K562 (cell line): ENCODE data around the gene PPP1R3E. TPM values are rescaled to one million over a fixed set of nuclear protein-coding genes. Genes with fewer than 3 reads are reported as not detected.

Source experiments
- ATAC-seq: fragments of 200-7000 bp; cut with Tn5 transposase; 3 replicates; pipeline ENCODE4 v1.9.1; 2020; ENCODE audit warnings: moderate library complexity
- BruUV-seq: library from RNA; stranded (reverse); fragments of 400-500 nt; replicated peaks from 2 replicates; lab custom pipeline; 2021; lab: Mats Ljungman, UMichigan
- CTCF ChIA-PET: fragments of 300-600 bp; formaldehyde crosslinking; extraction: SDS; loops from one replicate; lab custom pipeline; 2021; ENCODE audit warnings: low intra/inter-chr PET ratio; lab: Yijun Ruan, JAX
- POLR2A ChIA-PET: fragments of 300-600, 350-650 bp; sonication (Branson Sonifier 250); formaldehyde crosslinking; extraction: SDS; loops from one replicate; lab custom pipeline; 2021; ENCODE audit warnings: antibody characterized with exemption, inconsistent platforms; lab: Yijun Ruan, JAX
- DNase-seq, 4 experiments: peaks; one replicate each; pipeline versions ENCODE4 v3.0.0 to v3.0.0-alpha.2; 2011 to 2018; ENCODE audit warnings: low spot score in 3 of 4, mixed read lengths in 3 of 4; ENCODE audit errors: extremely low read depth in 1 of 4
- FAIRE-seq: peaks from 2 replicates; lab custom pipeline; 2011; peaks lifted over from hg19 to GRCh38; lab: Jason Lieb, UNC
- H2AFZ ChIP-seq: 2 replicates; pipeline ENCODE4 v1.6.0; 2011; ENCODE audit warnings: low read depth, low read length, control low read depth, inconsistent platforms
- H3K27ac ChIP-seq: fragments of 200-600 bp; 3 replicates; pipeline ENCODE4 v1.8.0; 2011; ENCODE audit warnings: low read depth, mild to moderate bottlenecking, control low read depth, inconsistent platforms, low read length, moderate library complexity, mixed read lengths; ENCODE audit errors: extremely low read depth
- H3K27me3 ChIP-seq, 2 experiments: fragments of 300-600 bp in 1 of 2; 2 replicates in 1 of 2; 3 replicates in 1 of 2; pipeline versions ENCODE4 v1.6.0 to v1.8.0; 2011; ENCODE audit warnings: inconsistent platforms in 2 of 2, low read length in 2 of 2, mild to moderate bottlenecking in 1 of 2, mixed read lengths in 1 of 2, moderate library complexity in 1 of 2; ENCODE audit not compliant: control insufficient read depth in 2 of 2, insufficient read depth in 2 of 2
- H3K36me3 ChIP-seq: fragments of 300-600 bp; 3 replicates; pipeline ENCODE4 v1.8.0; 2011; ENCODE audit warnings: mild to moderate bottlenecking, low read length, inconsistent platforms; ENCODE audit not compliant: control insufficient read depth, insufficient read depth
- H3K4me1 ChIP-seq, 2 experiments: fragments of 200-600 bp in 1 of 2; replicated peaks in 1 of 2; 2 replicates in 1 of 2; 3 replicates in 1 of 2; pipeline versions ENCODE4 v1.5.1 to v1.8.0; 2011; ENCODE audit warnings: inconsistent platforms in 2 of 2, low read length in 2 of 2, mild to moderate bottlenecking in 1 of 2, mixed read lengths in 1 of 2, moderate library complexity in 1 of 2; ENCODE audit not compliant: control insufficient read depth in 2 of 2, insufficient read depth in 2 of 2
- H3K4me2 ChIP-seq: 2 replicates; pipeline ENCODE4 v1.6.1; 2011; ENCODE audit warnings: low read length, control low read depth, inconsistent platforms, mixed read lengths; ENCODE audit not compliant: insufficient read depth
- H3K4me3 ChIP-seq: fragments of 200-600 bp; sonication (generic), shearing (Covaris generic); 2 replicates; pipeline ENCODE4 v1.5.1; 2016; ENCODE audit warnings: control low read depth, inconsistent platforms
- H3K79me2 ChIP-seq: fragments of 200-600 bp; 3 replicates; pipeline ENCODE4 v1.8.0; 2011; ENCODE audit warnings: low read length, inconsistent platforms; ENCODE audit not compliant: control insufficient read depth, insufficient read depth
- H3K9ac ChIP-seq, 2 experiments: 2 replicates each; pipeline versions ENCODE4 v1.6.0 to v1.6.1; 2011; ENCODE audit warnings: low read depth in 2 of 2, low read length in 2 of 2, control low read depth in 1 of 2, inconsistent platforms in 1 of 2, mild to moderate bottlenecking in 1 of 2, mixed read lengths in 1 of 2; ENCODE audit not compliant: insufficient read depth in 1 of 2
- H3K9me1 ChIP-seq: one replicate; pipeline ENCODE4 v1.6.0; 2011; ENCODE audit warnings: inconsistent platforms, mild to moderate bottlenecking, low read length, moderate library complexity; ENCODE audit not compliant: control insufficient read depth, insufficient read depth
- H3K9me3 ChIP-seq: replicated peaks from 2 replicates; pipeline ENCODE4 v1.5.1; 2011; ENCODE audit warnings: low read depth, low read length, inconsistent platforms; ENCODE audit not compliant: control insufficient read depth, insufficient read depth
- H4K20me1 ChIP-seq: replicated peaks from 2 replicates; pipeline ENCODE4 v1.6.1; 2011; ENCODE audit warnings: low read length, inconsistent platforms, mixed read lengths; ENCODE audit not compliant: control insufficient read depth, insufficient read depth
- BRCA1 ChIP-seq, 2 experiments: fragments of 450-650 bp in 1 of 2; sonication (generic) in 1 of 2; formaldehyde crosslinking in 1 of 2; IDR thresholded peaks; 2 replicates each; pipeline versions ENCODE4 v1.5.0 to v1.6.1; 2017 to 2020; ENCODE audit warnings: mild to moderate bottlenecking in 1 of 2, missing genetic modification reagents in 1 of 2
- EHMT2 ChIP-seq: fragments of 450-650 bp; IDR thresholded peaks from 2 replicates; pipeline ENCODE4 v1.6.1; 2018; ENCODE audit warnings: antibody characterized with exemption
- FOXM1 ChIP-seq, 2 experiments: fragments of 450-650 bp in 1 of 2; sonication (generic) in 1 of 2; formaldehyde crosslinking in 1 of 2; IDR thresholded peaks; 2 replicates each; pipeline versions ENCODE4 v1.6.1 to v1.9.0; 2017 to 2022; ENCODE audit warnings: low read depth in 2 of 2, mild to moderate bottlenecking in 2 of 2, missing genetic modification reagents in 1 of 2, moderate library complexity in 1 of 2
- HNRNPL ChIP-seq: fragments of 200-400 bp; formaldehyde crosslinking; IDR thresholded peaks from 2 replicates; pipeline ENCODE4 v1.6.1; 2017; ENCODE audit warnings: low read depth, mild to moderate bottlenecking, low read length
- HOXB6 ChIP-seq: fragments of 250-450 bp; sonication (Bioruptor Pico); IDR thresholded peaks from 2 replicates; pipeline ENCODE4 v1.5.1; 2022; ENCODE audit warnings: mild to moderate bottlenecking, borderline replicate concordance
- MTF1 ChIP-seq: fragments of 250-450 bp; sonication (Bioruptor Pico); IDR thresholded peaks from 2 replicates; pipeline ENCODE4 v1.9.0; 2021; ENCODE audit warnings: moderate library complexity, mild to moderate bottlenecking, inconsistent platforms, borderline replicate concordance
- NCOR1 ChIP-seq: fragments of 450-650 bp; IDR thresholded peaks from 2 replicates; pipeline ENCODE4 v1.6.1; 2016; ENCODE audit warnings: mild to moderate bottlenecking, moderate library complexity
- POLR2G ChIP-seq: fragments of 200-400 bp; formaldehyde crosslinking; IDR thresholded peaks from 2 replicates; pipeline ENCODE4 v1.6.1; 2017; ENCODE audit warnings: low read depth, mild to moderate bottlenecking, antibody characterized with exemption, low read length, moderate library complexity
- RBFOX2 ChIP-seq: fragments of 200-400 bp; formaldehyde crosslinking; IDR thresholded peaks from 2 replicates; pipeline ENCODE4 v1.6.1; 2017; ENCODE audit warnings: low read depth, mild to moderate bottlenecking, low read length, moderate library complexity
- SIN3B ChIP-seq: fragments of 450-650 bp; IDR thresholded peaks from 2 replicates; pipeline ENCODE4 v1.6.1; 2017; ENCODE audit warnings: low read depth, mild to moderate bottlenecking, moderate library complexity
- ZFP91 ChIP-seq: sonication (generic); formaldehyde crosslinking; IDR thresholded peaks from 2 replicates; pipeline ENCODE4 v1.8.0; 2022; ENCODE audit warnings: mild to moderate bottlenecking, missing genetic modification reagents
- ZNF311 ChIP-seq: fragments of 250-450 bp; sonication (Bioruptor Pico); IDR thresholded peaks from 2 replicates; pipeline ENCODE4 v1.4.0; 2020; ENCODE audit warnings: mild to moderate bottlenecking, moderate library complexity
- ZNF436 ChIP-seq: fragments of 250-450, 450-650 bp; sonication (Bioruptor Pico); formaldehyde crosslinking; IDR thresholded peaks from 2 replicates; pipeline ENCODE4 v1.7.0; 2020; ENCODE audit warnings: mild to moderate bottlenecking
- WGBS: fragments of 100-300 bp; shearing (Covaris generic); methylation state at CpG from one replicate; pipeline ENCODE4 v1.1.6; 2016; ENCODE audit warnings: low coverage, mixed read lengths; ENCODE audit not compliant: insufficient coverage; ENCODE audit errors: missing lambda C conversion rate; 5-methylcytosine and 5-hydroxymethylcytosine counted together
- in situ Hi-C: fragments of 300-500 bp; cut with MboI; formaldehyde crosslinking; loops from 4 replicates; pipeline ENCODE4 v1.15.0; 2018; ENCODE audit warnings: inconsistent platforms, mixed read lengths
- intact Hi-C: fragments of 100-400 bp; cut with micrococcal nuclease; formaldehyde crosslinking; loops from 2 replicates; pipeline ENCODE4 v1.14.2; 2022
- polyA plus RNA-seq, 8 experiments: library from polyadenylated mRNA; depleted of rRNA in 4 of 8; stranded (reverse) in 5 of 8; unstranded in 3 of 8; fragments of >200 nt; fragmentation: Nextera tagmentation in 2 of 8; fragmentation: Illumina TruSeq in 1 of 8; extraction: Ambion mirVana in 2 of 8; extraction: Trizol in 1 of 8; gene quantifications; 2 replicates each; pipeline versions ENCODE4 v1.2.1 to v1.2.3, GENCODE V29; 2011 to 2014; ENCODE audit warnings: inconsistent platforms in 1 of 8, missing spikeins in 1 of 8
- total RNA-seq, 7 experiments: library from RNA; depleted of rRNA in 6 of 7; stranded (reverse); fragments of >200 nt in 6 of 7; fragmentation: Illumina TruSeq in 2 of 7; extraction: Trizol in 2 of 7; gene quantifications; 2 replicates each; pipeline versions ENCODE4 v1.2.1 to v1.2.3, GENCODE V29; 2011 to 2021; ENCODE audit warnings: low replicate concordance in 1 of 7
- TF ChIP-seq, protein P1 (sequence below): fragments of 450-650 bp; IDR thresholded peaks from 2 replicates; pipeline ENCODE4 v1.6.1; 2016; ENCODE audit warnings: low read depth, mild to moderate bottlenecking, moderate library complexity
- TF ChIP-seq, protein P2 (sequence below): fragments of 250-450 bp; sonication (Bioruptor Pico); IDR thresholded peaks from 2 replicates; pipeline ENCODE4 v1.6.1; 2021; ENCODE audit warnings: mild to moderate bottlenecking
- TF ChIP-seq, protein P3 (sequence below): fragments of 450-650 bp; IDR thresholded peaks from 2 replicates; pipeline ENCODE4 v1.6.1; 2018; ENCODE audit warnings: mild to moderate bottlenecking, low read depth; ENCODE audit not compliant: partially characterized antibody

Gene PPP1R3E
- total and polyA plus RNA-seq, 9 of the 15 experiments (the other 6 are each of a cell fraction or from before 2014, with no cell fraction given) = 3.2 to 18.4 (median 7.6) TPM

DNA sequence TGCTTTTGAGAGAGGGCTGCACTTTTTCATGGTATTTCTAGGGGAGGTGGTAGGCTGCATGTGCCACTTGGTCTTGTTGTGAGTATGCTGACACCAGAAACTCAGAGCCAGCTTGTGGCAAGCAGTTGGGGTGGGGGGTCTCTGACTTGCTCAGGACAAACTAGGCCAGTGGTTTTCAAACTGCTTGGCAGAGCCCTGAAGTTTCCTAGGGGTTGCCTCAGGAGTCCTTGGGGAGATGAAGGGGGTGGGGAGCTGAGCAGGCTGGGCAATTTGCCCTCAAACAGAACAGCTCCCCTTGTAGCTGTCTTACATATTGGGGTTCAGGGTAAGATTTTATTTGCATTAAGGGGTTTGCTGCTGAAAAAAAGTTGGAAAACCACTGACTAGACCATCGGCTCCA lies 7.9 kb upstream of the PPP1R3E start (continued):
- TF ChIP-seq FOXM1 (IDR thresholded peaks at IDR 0.05; ENCODE audit: low read depth) (no peak), FOXM1 (CRISPR knock-in tag; IDR thresholded peaks at IDR 0.05; ENCODE audit: low read depth) (no peak), ZFP91 (CRISPR knock-in tag) (no peak), ZNF436 (CRISPR knock-in tag) (no peak), BRCA1 (IDR thresholded peaks at IDR 0.05) (no peak), BRCA1 (CRISPR knock-in tag; IDR thresholded peaks at IDR 0.05) (no peak)
- TF ChIP-seq, protein P1, sequence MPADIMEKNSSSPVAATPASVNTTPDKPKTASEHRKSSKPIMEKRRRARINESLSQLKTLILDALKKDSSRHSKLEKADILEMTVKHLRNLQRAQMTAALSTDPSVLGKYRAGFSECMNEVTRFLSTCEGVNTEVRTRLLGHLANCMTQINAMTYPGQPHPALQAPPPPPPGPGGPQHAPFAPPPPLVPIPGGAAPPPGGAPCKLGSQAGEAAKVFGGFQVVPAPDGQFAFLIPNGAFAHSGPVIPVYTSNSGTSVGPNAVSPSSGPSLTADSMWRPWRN = no peak

DNA sequence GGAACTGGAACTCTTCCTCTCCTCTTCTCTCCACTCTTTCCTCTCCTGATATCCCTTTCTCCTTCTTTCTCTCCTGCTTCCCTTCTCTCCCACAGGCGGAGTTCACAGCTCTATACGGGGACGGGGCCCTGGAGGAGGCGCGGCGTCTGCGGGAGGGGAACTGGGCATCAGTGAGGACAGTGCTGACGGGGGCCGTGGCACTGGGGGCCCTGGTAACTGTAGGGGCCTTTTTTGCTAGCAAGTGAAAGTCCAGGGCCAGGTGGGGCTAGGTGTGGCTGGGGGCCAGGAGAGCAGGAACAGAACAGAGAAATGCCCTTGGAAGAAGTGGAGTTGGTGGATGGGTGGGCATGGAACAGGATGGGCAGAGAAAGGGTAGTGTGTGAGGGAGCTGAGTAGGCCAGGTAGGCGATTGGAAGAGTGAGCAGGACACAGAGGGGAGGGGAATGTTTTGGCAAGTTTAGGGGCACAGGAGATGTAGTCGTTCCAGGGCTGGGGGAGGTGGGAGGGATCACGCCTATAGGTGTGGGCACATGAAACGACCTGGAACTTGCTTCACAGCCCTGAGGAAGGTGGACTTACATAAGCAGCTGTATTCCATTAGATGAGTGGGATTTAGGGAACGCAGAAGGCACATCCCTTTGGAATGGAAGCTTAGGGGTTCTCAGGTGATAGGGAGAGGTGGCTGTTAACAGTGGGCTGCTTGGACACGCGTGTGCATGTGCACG lies 6.2 kb upstream of the PPP1R3E start:
- FAIRE-seq (no peak), ATAC-seq (no peak), DNase-seq (no peak)
- ChIA-PET CTCF (no interaction called here), POLR2A (interaction anchor here (0.5 to 3.9 kb wide), 3 partner anchors 12 to 526 kb away, joined by 3 to 30 read pairs (median 17); partner anchors contain the start of gene PABPN1)
- H3K4me2 ChIP-seq = no peak overlapping the region
- no peak overlapping the region for H3K4me3 ChIP-seq
- intact Hi-C loops = no loop called here
- H3K27me3 ChIP-seq = no peaks in the 10 kb centered on the region
- H4K20me1 ChIP-seq = no peaks in the 10 kb centered on the region
- peaks cover 18 to 23% of the 10 kb centered on the region in 2 experiments; a peak in 4 of 5 replicates for H3K4me1 ChIP-seq
- H3K79me2 ChIP-seq = peaks cover 45% of the 10 kb centered on the region
- WGBS = 89% methylated on average over 13 of the region's 17 CpGs
- H2AFZ ChIP-seq = no peak overlapping the region
- TF ChIP-seq RBFOX2 = 0 out of 2 replicates have a peak, but pooled peaks have one; percentile 23
- no peak for TF ChIP-seq ZNF311
- TF ChIP-seq NCOR1 = no peak
- TF ChIP-seq, protein P2, sequence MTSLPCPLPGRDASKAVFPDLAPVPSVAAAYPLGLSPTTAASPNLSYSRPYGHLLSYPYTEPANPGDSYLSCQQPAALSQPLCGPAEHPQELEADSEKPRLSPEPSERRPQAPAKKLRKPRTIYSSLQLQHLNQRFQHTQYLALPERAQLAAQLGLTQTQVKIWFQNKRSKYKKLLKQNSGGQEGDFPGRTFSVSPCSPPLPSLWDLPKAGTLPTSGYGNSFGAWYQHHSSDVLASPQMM = no peak
- TF ChIP-seq, protein P3, sequence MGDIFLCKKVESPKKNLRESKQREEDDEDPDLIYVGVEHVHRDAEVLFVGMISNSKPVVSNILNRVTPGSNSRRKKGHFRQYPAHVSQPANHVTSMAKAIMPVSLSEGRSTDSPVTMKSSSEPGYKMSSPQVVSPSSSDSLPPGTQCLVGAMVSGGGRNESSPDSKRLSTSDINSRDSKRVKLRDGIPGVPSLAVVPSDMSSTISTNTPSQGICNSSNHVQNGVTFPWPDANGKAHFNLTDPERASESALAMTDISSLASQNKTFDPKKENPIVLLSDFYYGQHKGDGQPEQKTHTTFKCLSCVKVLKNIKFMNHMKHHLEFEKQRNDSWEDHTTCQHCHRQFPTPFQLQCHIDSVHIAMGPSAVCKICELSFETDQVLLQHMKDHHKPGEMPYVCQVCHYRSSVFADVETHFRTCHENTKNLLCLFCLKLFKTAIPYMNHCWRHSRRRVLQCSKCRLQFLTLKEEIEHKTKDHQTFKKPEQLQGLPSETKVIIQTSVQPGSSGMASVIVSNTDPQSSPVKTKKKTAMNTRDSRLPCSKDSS = no peak
- no peak for TF ChIP-seq SIN3B
- TF ChIP-seq POLR2G = 0 out of 2 replicates have a peak, but pooled peaks have one; percentile 16
- TF ChIP-seq HOXB6 (CRISPR knock-in tag) = no peak
- no peak for TF ChIP-seq HNRNPL
- TF ChIP-seq EHMT2 = no peak
- TF ChIP-seq MTF1 (CRISPR knock-in tag) = no peak
- TF ChIP-seq, all 486 proteins: peak for 2
- in situ Hi-C loops = no loop called here
- no TSS peak for BruUV-seq
- peaks cover 4% of the 10 kb centered on the region for H3K9me1 ChIP-seq
- H3K27ac ChIP-seq = no peak overlapping the region
- no peaks in the 10 kb centered on the region for H3K9me3 ChIP-seq
- peaks cover 51% of the 10 kb centered on the region for H3K36me3 ChIP-seq
- peak overlapping the region in 1 of 2 experiments; percentile 95; a peak in 2 of 4 replicates for H3K9ac ChIP-seq
